ENCODE measurements around the gene PA2G4.
"Not testable (repeated sequence)": the region's sequence is repeated elsewhere in the genome, so short reads cannot be mapped to it uniquely, and the experiment has no call there.

The PA2G4 gene

DNA sequence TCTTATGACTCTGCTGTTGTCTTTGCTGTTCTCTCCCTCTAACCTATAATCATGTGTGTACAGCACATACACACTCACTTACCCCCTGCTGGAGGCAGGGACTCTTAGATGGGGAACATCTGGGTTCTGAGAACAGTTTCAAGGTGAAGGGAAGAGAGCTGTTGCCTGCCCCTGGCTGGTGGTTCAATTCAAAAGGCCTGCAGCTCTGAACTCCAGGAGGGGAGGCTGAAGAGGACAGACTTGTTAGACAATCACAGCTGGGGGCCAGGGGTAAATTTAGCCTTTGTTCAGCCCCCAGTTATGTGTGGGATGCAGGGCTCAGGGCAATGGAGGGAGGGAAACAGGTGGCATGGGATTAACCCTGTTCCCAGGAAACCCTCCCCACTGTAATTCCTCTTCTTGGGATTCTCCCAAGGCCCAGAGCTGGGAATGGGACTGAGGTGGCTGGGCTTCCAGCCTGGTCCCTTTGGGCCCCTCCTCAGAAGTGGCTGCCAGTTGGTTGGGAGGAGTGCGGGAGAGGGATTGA lies 50.0 kb downstream of the PA2G4 start:
- DNase-seq = no peak

DNA sequence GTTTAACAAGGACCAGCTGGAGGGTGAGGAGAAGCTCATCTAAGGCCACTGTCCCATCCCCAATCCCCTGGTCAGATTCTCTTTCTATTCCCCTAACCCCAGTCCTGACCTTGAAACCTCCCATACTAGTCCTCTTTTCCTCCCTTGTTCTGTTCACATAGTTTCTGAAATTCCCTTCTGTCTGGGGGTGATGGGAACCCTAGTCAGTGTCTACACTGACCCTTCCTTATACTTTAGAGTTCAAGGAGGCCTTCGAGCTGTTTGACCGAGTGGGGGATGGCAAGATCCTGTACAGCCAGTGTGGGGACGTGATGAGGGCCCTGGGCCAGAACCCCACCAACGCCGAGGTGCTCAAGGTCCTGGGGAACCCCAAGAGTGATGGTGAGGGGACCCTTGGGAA lies 50.5 kb downstream of the PA2G4 start:
- DNase-seq = no peak

- no peak for DNase-seq
These were observed 51.0 kb downstream of the PA2G4 start for GRCh38 chr12:56155256-56155845.

- DNase-seq = not testable (repeated sequence)
These were observed 52.3 kb downstream of the PA2G4 start for GRCh38 chr12:56156464-56157200.

- peak; percentile 86 to 93 for DNase-seq
These were observed 53.1 kb downstream of the PA2G4 start for GRCh38 chr12:56157201-56158028.

DNA sequence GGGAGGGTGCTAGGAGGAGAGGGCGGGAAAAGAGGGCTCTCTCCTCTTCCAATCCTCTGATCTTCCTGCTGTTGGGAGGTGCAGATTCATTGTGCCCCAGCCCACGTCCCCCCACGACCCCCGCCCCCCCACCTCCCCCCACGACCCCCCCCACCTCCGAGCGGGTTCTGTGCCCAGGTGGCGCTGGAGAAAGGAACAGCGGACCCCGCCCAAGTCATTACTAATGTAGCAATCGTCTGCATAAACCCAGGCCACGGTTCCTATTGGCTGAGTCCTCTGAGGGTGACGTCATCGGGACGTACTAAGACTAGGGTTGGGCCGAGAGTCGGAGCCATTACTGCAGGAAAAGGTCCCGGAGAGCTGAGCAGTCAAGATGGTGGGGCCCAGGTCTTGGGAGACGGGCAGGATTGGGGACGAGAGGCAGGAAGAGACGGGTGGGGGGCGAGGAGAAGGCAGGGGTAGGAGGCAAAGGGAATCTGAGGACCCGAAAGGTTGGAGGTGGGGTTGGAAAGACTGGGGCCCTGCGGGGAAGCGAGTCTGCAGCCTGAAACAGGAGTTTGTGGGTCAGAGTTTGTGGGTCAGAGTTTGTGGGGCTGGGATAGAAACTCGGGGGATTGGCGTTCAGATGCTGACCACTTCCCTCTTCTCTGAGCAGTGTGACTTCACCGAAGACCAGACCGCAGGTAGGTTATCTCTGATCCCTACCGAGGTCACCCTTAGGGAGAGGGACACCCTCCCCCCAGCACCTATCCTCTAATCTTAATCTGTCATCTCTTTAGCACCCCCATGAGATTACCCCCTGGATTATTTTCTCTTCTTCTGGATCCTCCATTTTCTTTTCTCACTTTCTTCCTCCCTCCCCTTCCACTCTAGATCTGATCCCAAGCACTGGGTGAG lies 53.9 kb downstream of the PA2G4 start, which contains the start of gene MYL6:
TSS of gene MYL6 (plus strand) at position 331 of the 897 bp plus-strand sequence. CDS start at position 374, 43 bp downstream.
- peak; percentile 92 to 98 for DNase-seq

DNA sequence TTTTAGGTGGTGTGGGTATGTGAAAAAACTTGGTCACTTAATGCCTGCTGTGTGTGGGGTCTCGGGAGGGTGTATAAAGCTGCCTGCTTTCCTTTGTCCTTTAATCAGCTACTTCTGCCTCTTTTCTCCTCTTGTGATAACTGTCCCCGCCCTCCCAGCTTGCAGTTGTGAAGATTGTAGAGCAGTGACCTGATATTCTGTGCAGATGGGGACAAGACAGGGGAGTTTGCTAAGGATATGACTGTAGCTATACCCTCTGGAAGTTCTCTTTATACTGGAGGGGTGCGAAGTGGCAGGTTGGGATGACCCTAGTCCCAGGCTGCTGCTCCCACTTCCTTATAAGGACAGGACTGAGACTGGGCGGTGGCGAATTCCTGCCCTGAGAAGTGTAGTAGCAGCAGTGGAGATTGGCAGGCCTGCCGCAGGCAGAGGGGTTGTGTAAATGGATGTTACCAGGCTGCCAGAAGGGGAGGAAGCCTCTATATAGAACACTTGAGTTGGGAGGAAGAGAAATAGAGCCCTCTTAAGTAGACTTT lies 54.6 kb downstream of the PA2G4 start:
- DNase-seq = peak in 1 of 2 experiments; percentile 55

DNA sequence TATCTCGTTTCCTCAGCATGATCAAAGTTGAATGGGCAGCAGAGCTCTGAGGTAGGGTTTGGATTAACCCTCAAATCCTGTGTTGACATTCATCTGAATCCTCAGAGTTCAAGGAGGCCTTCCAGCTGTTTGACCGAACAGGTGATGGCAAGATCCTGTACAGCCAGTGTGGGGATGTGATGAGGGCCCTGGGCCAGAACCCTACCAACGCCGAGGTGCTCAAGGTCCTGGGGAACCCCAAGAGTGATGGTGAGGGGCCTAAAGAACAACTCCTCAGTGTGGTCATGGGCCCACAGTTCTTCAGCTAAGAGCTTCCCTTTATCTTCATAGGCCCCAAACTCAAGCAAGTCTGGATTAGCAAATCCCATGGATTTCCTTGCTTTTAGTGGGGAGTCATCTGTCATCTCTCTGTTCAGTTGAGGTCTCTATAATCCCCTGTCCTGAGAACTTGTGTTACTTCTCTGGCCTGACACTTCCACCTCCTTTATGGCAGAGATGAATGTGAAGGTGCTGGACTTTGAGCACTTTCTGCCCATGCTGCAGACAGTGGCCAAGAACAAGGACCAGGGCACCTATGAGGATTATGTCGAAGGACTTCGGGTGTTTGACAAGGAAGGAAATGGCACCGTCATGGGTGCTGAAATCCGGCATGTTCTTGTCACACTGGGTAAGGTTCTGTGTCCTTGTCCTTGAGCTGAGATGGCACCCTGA lies 55.3 kb downstream of the PA2G4 start:
- DNase-seq = no peak

GRCh38 chr12:56160193-56160763 lies 55.9 kb downstream of the PA2G4 start:
- DNase-seq = peak in 1 of 2 experiments; percentile 36

DNA sequence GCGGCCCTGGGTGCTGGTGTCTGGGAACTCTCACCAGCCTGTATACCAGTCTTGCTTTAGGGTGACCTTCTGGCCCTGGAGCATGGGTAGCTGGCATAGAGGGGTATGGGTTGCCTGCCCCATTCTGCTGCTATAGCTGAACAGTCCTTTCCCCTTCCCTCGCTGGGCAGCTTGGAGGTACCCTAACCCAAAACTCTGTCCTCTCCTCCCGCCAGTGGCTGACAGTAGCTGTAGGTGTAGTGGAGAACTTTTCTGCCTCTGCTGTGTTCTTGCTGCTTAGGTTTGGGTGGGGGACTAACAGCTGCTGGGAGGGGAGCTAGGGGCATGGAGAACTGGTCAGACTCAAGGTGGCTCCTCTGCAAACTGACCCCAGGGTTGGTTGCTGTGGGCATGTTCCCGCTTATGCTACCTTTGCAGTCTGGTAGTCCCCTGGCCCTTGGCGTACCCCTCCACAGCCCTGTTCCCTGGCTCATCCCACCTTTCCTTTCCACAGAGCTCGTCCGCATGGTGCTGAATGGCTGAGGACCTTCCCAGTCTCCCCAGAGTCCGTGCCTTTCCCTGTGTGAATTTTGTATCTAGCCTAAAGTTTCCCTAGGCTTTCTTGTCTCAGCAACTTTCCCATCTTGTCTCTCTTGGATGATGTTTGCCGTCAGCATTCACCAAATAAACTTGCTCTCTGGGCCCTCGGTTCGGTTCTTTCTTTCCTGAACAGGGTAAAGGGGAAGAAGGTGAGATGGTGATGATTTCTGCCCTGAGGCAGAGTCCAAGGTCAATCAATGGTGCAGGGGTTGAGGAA lies 56.7 kb downstream of the PA2G4 start:
- DNase-seq = no peak

- no peak for DNase-seq
These were observed 57.5 kb downstream of the PA2G4 start for GRCh38 chr12:56161690-56162351.

- DNase-seq = no peak
These were observed 58.3 kb downstream of the PA2G4 start for GRCh38 chr12:56162468-56163290.

Measured in SW 1271 (cell line).